Peyer's patch (tissue), 4 donors: ENCODE measurements around the gene NNT.
"Not testable (repeated sequence)": the region's sequence is repeated elsewhere in the genome, so short reads cannot be mapped to it uniquely, and the experiment has no call there.

Source experiments
- POLR2A ChIP-seq, 2 donors: fragments of 450-650 bp; IDR thresholded peaks; one replicate each; pipeline ENCODE4 v1.5.1; 2017; ENCODE audit warnings: antibody characterized with exemption in 2 of 2, mild to moderate bottlenecking in 2 of 2, moderate library complexity in 2 of 2
- TF ChIP-seq, protein P1 (sequence below), 6 experiments: fragments of 450-650 bp in 4 of 6; fragments of 200-600 bp in 2 of 6; sonication (generic) in 1 of 6; IDR thresholded peaks; one replicate each; pipeline ENCODE4 v1.5.1; 2017 to 2019; ENCODE audit warnings: antibody characterized with exemption in 6 of 6, mild to moderate bottlenecking in 3 of 6, moderate library complexity in 1 of 6

GRCh38 chr5:43719783-43720182 lies 116.8 kb downstream of the NNT start:
- TF ChIP-seq, protein P1, sequence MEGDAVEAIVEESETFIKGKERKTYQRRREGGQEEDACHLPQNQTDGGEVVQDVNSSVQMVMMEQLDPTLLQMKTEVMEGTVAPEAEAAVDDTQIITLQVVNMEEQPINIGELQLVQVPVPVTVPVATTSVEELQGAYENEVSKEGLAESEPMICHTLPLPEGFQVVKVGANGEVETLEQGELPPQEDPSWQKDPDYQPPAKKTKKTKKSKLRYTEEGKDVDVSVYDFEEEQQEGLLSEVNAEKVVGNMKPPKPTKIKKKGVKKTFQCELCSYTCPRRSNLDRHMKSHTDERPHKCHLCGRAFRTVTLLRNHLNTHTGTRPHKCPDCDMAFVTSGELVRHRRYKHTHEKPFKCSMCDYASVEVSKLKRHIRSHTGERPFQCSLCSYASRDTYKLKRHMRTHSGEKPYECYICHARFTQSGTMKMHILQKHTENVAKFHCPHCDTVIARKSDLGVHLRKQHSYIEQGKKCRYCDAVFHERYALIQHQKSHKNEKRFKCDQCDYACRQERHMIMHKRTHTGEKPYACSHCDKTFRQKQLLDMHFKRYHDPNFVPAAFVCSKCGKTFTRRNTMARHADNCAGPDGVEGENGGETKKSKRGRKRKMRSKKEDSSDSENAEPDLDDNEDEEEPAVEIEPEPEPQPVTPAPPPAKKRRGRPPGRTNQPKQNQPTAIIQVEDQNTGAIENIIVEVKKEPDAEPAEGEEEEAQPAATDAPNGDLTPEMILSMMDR (IDR thresholded peaks at IDR 0.05), result not testable (repeated sequence)
- TF ChIP-seq POLR2A (IDR thresholded peaks at IDR 0.05), result not testable (repeated sequence)
